GM21360 (cell line): ENCODE measurements around the gene BSN.
"Not testable (repeated sequence)": the region's sequence is repeated elsewhere in the genome, so short reads cannot be mapped to it uniquely, and the experiment has no call there.

ENCODE experiments used
- ATAC-seq: cut with Tn5 transposase; IDR thresholded peaks from one replicate; pipeline ENCODE4 v1.9.1; 2021; ENCODE audit warnings: mild to moderate bottlenecking, moderate library complexity; ENCODE audit not compliant: unreplicated experiment

The BSN gene

GRCh38 chr3:49671291-49672288 is 117.3 kb downstream of the BSN start:
- no peak for ATAC-seq

- ATAC-seq = no peak
Measured at GRCh38 chr3:49673121-49673714, 118.9 kb downstream of the BSN start.

- peak; percentile 69 for ATAC-seq
Measured at GRCh38 chr3:49673715-49674496, 119.6 kb downstream of the BSN start, which contains the start of gene APEH. TSS of gene APEH (plus strand) at chr3:49674351. CDS start at chr3:49674402, 51 bp downstream.

DNA sequence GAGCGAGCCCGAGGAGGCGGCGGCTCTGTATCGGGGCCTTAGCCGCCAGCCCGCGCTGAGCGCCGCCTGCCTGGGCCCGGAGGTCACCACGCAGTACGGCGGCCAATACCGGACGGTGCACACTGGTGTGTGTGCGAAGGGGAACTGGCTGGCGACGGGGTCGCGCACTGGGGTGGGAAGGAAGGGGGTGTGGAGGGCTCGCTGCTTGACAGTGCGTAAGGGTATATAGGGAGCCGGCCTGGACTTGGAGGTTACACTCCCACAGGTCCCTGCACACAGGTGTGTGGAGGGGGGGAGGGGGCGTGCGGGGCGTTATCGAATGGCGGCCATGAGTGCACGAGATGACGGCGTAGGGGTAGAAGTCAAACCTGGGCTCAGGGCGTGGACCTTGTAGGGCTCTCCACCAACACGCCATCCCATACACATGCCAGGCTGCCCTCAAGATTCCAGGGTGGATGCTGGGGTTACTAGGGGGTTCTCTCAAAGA is 120.3 kb downstream of the BSN start:
- no peak for ATAC-seq

GRCh38 chr3:49675912-49676311 is 121.6 kb downstream of the BSN start:
- ATAC-seq = no peak

GRCh38 chr3:49680493-49681231 is 126.4 kb downstream of the BSN start:
- ATAC-seq = no peak

DNA sequence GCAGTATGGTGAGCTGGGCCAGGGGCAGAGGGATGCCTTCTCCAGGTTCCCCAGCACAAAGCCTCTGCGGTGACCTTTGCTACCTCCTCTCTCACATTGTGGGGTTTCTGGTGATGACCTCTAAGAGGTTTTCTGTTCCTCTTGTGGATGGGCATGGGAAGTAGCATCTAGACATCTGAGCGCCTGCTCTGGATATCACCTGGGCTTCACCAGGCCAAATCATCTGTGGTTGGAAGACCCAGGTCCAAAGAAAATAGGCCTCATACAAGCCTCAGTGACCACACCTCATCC is 126.9 kb downstream of the BSN start:
- ATAC-seq = no peak

GRCh38 chr3:49681543-49681942 is 127.3 kb downstream of the BSN start:
- ATAC-seq = no peak

DNA sequence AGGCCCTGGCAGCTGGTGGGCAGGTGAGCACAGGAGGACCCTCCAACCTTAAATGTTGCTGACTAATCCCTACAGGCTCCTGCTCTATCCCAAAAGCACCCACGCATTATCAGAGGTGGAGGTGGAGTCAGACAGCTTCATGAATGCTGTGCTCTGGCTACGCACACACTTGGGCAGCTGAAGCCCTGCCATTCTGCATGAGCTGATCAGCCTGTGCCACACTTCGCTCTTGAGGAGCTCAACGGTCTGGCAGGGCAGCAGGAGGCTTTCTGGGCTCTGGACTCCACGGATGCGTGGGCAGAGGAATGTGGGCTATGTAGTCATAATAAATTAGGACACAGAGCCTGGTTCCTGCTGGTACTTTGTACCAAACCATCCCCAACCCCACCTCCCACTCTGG is 128.9 kb downstream of the BSN start:
- no peak for ATAC-seq

DNA sequence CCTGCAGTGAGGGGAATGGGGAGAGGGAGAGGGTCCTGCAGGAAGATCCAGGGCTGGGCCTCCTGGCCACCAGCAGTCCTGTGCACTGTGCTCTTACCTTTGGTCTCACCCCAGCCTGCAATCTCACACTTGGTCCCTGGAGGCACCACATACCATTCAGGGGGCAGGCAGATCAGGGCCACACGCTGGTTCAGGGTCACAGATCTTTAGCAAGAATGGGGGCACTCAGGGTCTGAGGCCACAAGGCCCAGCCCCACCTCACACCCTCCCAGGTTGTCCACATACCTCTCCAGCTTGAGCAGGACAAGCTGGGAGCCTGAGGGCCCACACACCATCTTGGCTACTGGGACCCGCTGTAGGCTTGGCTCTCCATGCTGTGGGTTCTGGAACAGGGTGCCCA is 130.2 kb downstream of the BSN start:
- ATAC-seq = not testable (repeated sequence)

DNA sequence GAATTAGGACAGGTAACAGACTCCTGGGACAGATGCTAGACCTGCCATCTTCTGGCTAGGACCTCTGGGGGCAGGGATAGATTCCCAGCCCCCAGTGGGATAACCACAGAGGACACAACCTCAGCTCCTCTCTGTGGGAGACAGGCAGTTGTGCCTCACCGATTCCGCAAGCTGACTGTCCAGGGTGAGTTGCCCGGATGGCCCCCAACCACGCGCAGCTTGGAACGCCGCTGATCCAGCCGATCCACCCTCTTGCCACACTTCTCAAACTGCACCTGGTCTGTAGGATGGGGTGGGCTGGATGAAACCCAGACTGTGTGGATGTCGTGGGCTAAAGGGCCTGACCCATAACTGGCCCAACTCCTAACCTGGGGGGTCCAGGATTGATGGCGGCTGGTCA is 130.8 kb downstream of the BSN start:
- not testable (repeated sequence) for ATAC-seq

DNA sequence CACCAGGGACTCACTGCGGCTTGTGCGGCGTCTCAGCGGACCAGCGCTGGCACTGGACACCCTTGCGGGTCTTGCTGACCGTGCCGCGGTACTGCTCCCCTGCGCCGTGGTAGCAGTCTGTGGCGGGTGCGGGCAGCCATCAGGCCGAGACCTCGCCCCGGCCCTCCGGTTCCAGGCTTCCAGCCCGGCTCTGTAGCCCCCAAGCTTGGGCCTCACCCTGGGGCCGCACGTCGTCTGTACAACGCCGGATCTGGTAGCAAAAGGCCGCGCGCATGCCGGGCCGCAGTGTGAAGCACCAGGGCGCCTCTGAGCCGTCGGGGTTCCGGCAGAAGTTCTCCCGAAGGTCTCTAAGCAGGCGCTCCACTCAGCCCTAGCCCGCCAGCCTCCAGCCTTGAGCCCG is 131.6 kb downstream of the BSN start:
- ATAC-seq = not testable (repeated sequence)

- not testable (repeated sequence) for ATAC-seq
Measured at GRCh38 chr3:49686346-49686745, 132.1 kb downstream of the BSN start.

- ATAC-seq = not testable (repeated sequence)
Measured at GRCh38 chr3:49686769-49687423, 132.6 kb downstream of the BSN start.

DNA sequence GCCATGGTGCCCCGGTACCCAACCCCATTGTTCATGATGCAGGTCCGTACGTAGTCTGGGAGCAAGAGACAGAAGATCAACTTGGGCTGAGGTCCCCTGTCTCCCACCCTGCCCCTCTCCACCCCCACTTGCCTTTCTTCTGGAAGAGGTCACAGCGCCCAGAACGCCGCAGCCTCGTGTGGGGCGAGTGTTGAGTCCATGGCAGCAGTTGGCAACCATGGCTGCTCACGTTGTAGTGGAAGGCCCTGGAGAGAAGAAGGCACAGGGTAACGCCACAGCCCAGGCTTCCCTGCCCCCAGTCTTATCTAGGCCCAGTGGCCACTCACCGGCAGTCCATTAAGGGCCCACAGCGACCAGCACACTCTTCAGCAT is 133.1 kb downstream of the BSN start:
- not testable (repeated sequence) for ATAC-seq

DNA sequence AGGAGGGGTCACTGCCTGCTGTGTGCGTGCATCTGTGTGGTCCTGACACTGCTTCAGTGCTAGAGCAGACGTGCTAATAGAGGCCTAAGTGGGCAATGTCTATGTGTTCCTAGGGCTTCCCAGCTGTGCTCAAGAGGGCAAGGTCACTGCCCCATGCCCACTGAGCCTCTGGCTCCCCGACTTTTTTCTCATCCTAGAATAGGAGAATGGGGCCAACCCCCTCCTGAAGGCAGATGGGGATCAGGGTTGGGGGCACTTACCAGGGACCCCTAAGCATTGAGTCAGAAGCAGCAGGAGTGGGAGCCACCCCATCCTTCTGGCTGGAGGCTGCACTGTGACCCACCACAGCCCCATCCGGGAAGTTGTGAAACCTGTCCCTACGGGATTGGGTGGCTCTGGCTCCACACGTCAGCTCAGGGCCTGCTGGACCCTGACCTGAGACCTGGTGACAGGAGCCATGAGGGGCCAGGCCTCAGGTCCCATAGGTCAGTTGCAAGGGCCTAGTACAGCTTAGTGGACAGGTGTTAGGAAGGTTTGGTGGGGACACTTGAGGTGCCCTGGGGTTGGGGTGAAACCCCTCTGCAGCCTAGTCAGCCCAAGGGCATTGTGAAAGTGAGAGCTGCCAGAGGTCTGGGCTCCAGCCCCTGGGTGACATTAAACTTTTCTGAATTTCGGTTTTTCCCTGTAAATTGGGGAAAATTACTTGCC is 134.2 kb downstream of the BSN start:
- peak; percentile 6 for ATAC-seq

DNA sequence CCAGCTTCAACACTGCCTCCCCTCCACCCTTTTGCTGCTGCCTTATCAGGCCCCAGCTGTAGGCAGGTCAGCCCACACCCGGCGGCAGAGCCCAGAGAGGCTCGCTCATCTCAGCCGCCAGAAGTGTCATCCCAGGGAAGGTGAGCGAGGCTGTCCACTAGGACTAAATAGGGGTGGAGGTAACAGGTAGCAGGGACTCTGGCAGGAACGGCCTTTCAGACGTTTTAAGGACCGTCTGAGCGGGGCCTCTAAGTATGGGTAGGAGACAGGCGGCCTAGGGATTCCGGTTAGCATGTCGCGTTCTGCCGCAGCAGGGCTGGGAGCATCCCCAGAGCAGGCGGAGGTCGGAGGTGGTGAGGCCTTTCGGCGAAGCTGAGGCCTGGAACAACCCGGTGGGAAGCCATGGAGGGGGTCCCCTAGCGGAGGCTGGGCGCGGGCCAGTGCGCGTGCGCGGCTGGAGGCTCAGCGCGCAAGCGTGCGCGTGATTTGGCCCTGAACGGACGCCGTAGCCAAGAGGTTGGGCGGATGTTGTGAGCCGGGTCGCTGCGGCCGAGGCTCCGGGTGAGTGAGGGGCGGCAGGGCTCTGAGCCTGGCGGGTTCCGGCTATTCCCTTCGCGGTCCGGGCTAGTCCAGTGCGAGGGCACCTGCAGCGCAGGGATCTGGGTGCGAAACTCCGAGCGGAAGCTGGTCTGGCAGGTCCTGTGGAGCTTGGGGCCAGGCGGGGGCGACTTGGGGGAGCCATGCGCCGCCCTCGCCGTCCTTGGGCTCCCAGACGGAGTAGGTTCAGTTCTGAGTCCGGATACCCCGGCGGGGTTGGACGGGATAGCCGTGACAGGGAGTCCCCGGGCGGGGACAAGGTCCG is 135.0 kb downstream of the BSN start, which contains the start of the genes MST1 and RNF123:
Gene MST1 (minus strand): TSS at position 429 of the 862 bp plus-strand sequence. CDS start 783 bp downstream, outside the sequence.
Gene RNF123 (plus strand): TSS at position 512 of the 862 bp plus-strand sequence. CDS start 1,609 bp downstream, outside the sequence.
- ATAC-seq = peak; percentile 45

- ATAC-seq = not testable (repeated sequence)
Measured at GRCh38 chr3:49689908-49690624, 135.8 kb downstream of the BSN start.
